RWPE2 (cell line): ENCODE measurements around the gene B9D2.

ENCODE experiments used
- ATAC-seq: fragments of 200-7000 bp; cut with Tn5 transposase; 3 replicates; pipeline ENCODE4 v1.9.1; 2021; ENCODE audit warnings: low read depth
- DNase-seq: peaks from one replicate; pipeline ENCODE4 v3.0.0-alpha.2; 2020; ENCODE audit warnings: low spot score
- H3K27ac ChIP-seq: fragments of 450-650 bp; 2 replicates; pipeline ENCODE4 v1.5.1; 2017; ENCODE audit warnings: mild to moderate bottlenecking; ENCODE audit not compliant: poor library complexity, severe bottlenecking
- H3K27me3 ChIP-seq: fragments of 250-450 bp; sonication (Bioruptor Pico); 2 replicates; pipeline ENCODE4 v1.5.1; 2021; ENCODE audit warnings: mild to moderate bottlenecking, moderate library complexity; ENCODE audit not compliant: insufficient read depth, poor library complexity, severe bottlenecking
- H3K36me3 ChIP-seq: fragments of 250-450 bp; sonication (Bioruptor Pico); 2 replicates; pipeline ENCODE4 v1.5.1; 2020; ENCODE audit warnings: low read depth, mild to moderate bottlenecking, moderate library complexity
- H3K4me1 ChIP-seq: fragments of 250-450 bp; sonication (Bioruptor Pico); 2 replicates; pipeline ENCODE4 v1.5.1; 2021; ENCODE audit warnings: mild to moderate bottlenecking, moderate library complexity; ENCODE audit not compliant: insufficient read depth, poor library complexity, severe bottlenecking
- H3K4me3 ChIP-seq: fragments of 250-450 bp; sonication (Bioruptor Pico); 2 replicates; pipeline ENCODE4 v1.5.1; 2021; ENCODE audit warnings: mild to moderate bottlenecking, moderate library complexity; ENCODE audit not compliant: severe bottlenecking
- H3K9me3 ChIP-seq: fragments of 250-450 bp; sonication (Bioruptor Pico); 2 replicates; pipeline ENCODE4 v1.5.1; 2021; ENCODE audit warnings: mild to moderate bottlenecking, moderate library complexity; ENCODE audit not compliant: severe bottlenecking
- CTCF ChIP-seq: fragments of 450-650 bp; IDR thresholded peaks from one replicate; pipeline ENCODE4 v1.5.1; 2017; ENCODE audit warnings: mild to moderate bottlenecking, moderate library complexity; ENCODE audit not compliant: poor library complexity, severe bottlenecking

Gene B9D2

GRCh38 chr19:41405776-41406175, 41.8 kb upstream of the B9D2 start:
- no peak overlapping the region for H3K4me3 ChIP-seq
- DNase-seq (no peak), ATAC-seq (no peak)
- H3K4me1 ChIP-seq = peaks cover 4% of the 10 kb centered on the region
- no peak overlapping the region for H3K27ac ChIP-seq
- H3K36me3 ChIP-seq = peaks cover 5% of the 10 kb centered on the region; the same call in 1 of the 2 replicates
- no peaks in the 10 kb centered on the region for H3K27me3 ChIP-seq
- TF ChIP-seq CTCF = no peak
- H3K9me3 ChIP-seq = no peaks in the 10 kb centered on the region

- H3K27ac ChIP-seq = no peak overlapping the region
- H3K4me3 ChIP-seq = no peak overlapping the region
- no peaks in the 10 kb centered on the region for H3K36me3 ChIP-seq
- DNase-seq (no peak), ATAC-seq (no peak)
- no peaks in the 10 kb centered on the region for H3K9me3 ChIP-seq
- no peak for TF ChIP-seq CTCF
- H3K27me3 ChIP-seq = no peaks in the 10 kb centered on the region
- peaks cover 3% of the 10 kb centered on the region for H3K4me1 ChIP-seq
Observed at GRCh38 chr19:41403181-41403970, 39.4 kb upstream of the B9D2 start.

- H3K4me1 ChIP-seq = peaks cover 3% of the 10 kb centered on the region
- DNase-seq (no peak), ATAC-seq (no peak)
- TF ChIP-seq CTCF = no peak
- H3K36me3 ChIP-seq = no peaks in the 10 kb centered on the region
- no peaks in the 10 kb centered on the region for H3K27me3 ChIP-seq
- no peak overlapping the region for H3K4me3 ChIP-seq
- H3K9me3 ChIP-seq = no peaks in the 10 kb centered on the region
- H3K27ac ChIP-seq = no peak overlapping the region
Observed at GRCh38 chr19:41402010-41402409, 38.1 kb upstream of the B9D2 start.

- no peaks in the 10 kb centered on the region for H3K36me3 ChIP-seq
- H3K27ac ChIP-seq = no peak overlapping the region
- peaks cover 3% of the 10 kb centered on the region for H3K4me1 ChIP-seq
- H3K9me3 ChIP-seq = no peaks in the 10 kb centered on the region
- no peaks in the 10 kb centered on the region for H3K27me3 ChIP-seq
- H3K4me3 ChIP-seq = no peak overlapping the region
- no peak for DNase-seq
- TF ChIP-seq CTCF = no peak
- ATAC-seq = no peak
Observed at GRCh38 chr19:41401483-41401882, 37.5 kb upstream of the B9D2 start.

GRCh38 chr19:41399525-41399924, 35.6 kb upstream of the B9D2 start:
- H3K9me3 ChIP-seq = no peaks in the 10 kb centered on the region
- DNase-seq = no peak
- no peak for TF ChIP-seq CTCF
- H3K4me1 ChIP-seq = peaks cover 3% of the 10 kb centered on the region
- no peak for ATAC-seq
- H3K27ac ChIP-seq = no peak overlapping the region
- H3K4me3 ChIP-seq = no peak overlapping the region
- no peaks in the 10 kb centered on the region for H3K36me3 ChIP-seq
- H3K27me3 ChIP-seq = no peaks in the 10 kb centered on the region
